ENCODE measurements around the gene LHFPL5. TPM values are rescaled to one million over a fixed set of nuclear protein-coding genes. Genes with fewer than 3 reads are reported as not detected.
A peak's percentile ranks its signal among the peaks of the same experiment; 100 is the strongest.

Gene LHFPL5
- total and polyA plus RNA-seq, 2 of the 8 experiments (the other 6 are each of a cell fraction or from before 2014, with no cell fraction given), result 0.03 TPM; not detected in 1

GRCh38 chr6:35831257-35832007, 26.3 kb downstream of the LHFPL5 start:
- no peak overlapping the region for H3K4me3 ChIP-seq (ENCODE audit: extremely low read depth in 1 of 4, insufficient read depth in 2 of 4, low read depth in 3 of 4, low read length in 4 of 4)
- DNase-seq (ENCODE audit: low read depth in 1 of 2, low spot score in 2 of 2) (no peak), FAIRE-seq (no peak)
- POLR2A ChIA-PET (ENCODE audit: partially characterized antibody), result interaction anchor here (0.8 to 1.3 kb wide), 3 partner anchors 12 to 89 kb away, joined by 3 read pairs; partner anchors contain the start of gene SRPK1
- H3K4me2 ChIP-seq (ENCODE audit: insufficient read depth in 1 of 2, low read depth in 2 of 2, low read length in 2 of 2), result no peak overlapping the region
- H3K79me1 ChIP-seq (ENCODE audit: low read depth, low read length), result no peaks in the 10 kb centered on the region
- H3K9ac ChIP-seq (replicated peaks in 1 of 4; ENCODE audit: extremely low read depth in 1 of 4, low read depth in 3 of 4, low read length in 3 of 4), result no peak overlapping the region
- no peak overlapping the region for H4K5ac ChIP-seq (ENCODE audit: insufficient read length, low read depth, low read length)
- no peak overlapping the region for H2BK15ac ChIP-seq (ENCODE audit: low read length)
- H2BK120ac ChIP-seq (replicated peaks; ENCODE audit: low read depth, low read length), result no peak overlapping the region
- no peak overlapping the region for H3K4ac ChIP-seq (replicated peaks; ENCODE audit: insufficient read length, low read depth, low read length)
- no peak overlapping the region for H4K91ac ChIP-seq (replicated peaks; ENCODE audit: insufficient read length, low read length)
- H3K9me3 ChIP-seq (ENCODE audit: insufficient read depth in 2 of 2, low read depth in 1 of 2, low read length in 1 of 2), result peaks cover 0 to 2% of the 10 kb centered on the region in 2 experiments; a peak in 1 of 4 replicates
- no peak overlapping the region for H2BK5ac ChIP-seq (ENCODE audit: low read depth, low read length)
- H4K20me1 ChIP-seq (replicated peaks in 1 of 2; ENCODE audit: control insufficient read depth in 1 of 2, insufficient read depth in 2 of 2, low read length in 2 of 2), result no peaks in the 10 kb centered on the region
- no peak overlapping the region for H4K8ac ChIP-seq (ENCODE audit: extremely low read depth, insufficient read depth, low read length)
- no peak overlapping the region for H3K18ac ChIP-seq (ENCODE audit: extremely low read depth, low read length)
- H2AK5ac ChIP-seq (ENCODE audit: low read depth, low read length), result no peak overlapping the region
- H3K4me1 ChIP-seq (replicated peaks in 1 of 4; ENCODE audit: control insufficient read depth in 3 of 4, insufficient read depth in 4 of 4, low read length in 3 of 4), result no peaks in the 10 kb centered on the region
- H3K23me2 ChIP-seq (ENCODE audit: low read depth, low read length), result no peaks in the 10 kb centered on the region
- no peak overlapping the region for H2BK20ac ChIP-seq (ENCODE audit: low read length)
- H3K56ac ChIP-seq (replicated peaks; ENCODE audit: insufficient read length, low read depth, low read length), result no peak overlapping the region
- no peak overlapping the region for H3K27ac ChIP-seq (ENCODE audit: low read depth, low read length)
- CTCF ChIA-PET (ENCODE audit: partially characterized antibody), result interaction anchor here (0.9 to 1.5 kb wide), 3 partner anchors 16 to 309 kb away, joined by 3 read pairs; no protein-coding TSS in a partner anchor
- no peak overlapping the region for H3K23ac ChIP-seq (ENCODE audit: insufficient read length)
- peaks cover 0 to 29% (median 5%) of the 10 kb centered on the region in 4 experiments; a peak in 7 of 8 replicates for H3K36me3 ChIP-seq (ENCODE audit: control insufficient read depth in 2 of 4, insufficient read depth in 4 of 4, low read length in 3 of 4)
- WGBS, 2 experiments (ENCODE audit: extremely low coverage in 1 of 2, insufficient coverage in 1 of 2, insufficient read length in 1 of 2, insufficient replicate concordance in 2 of 2, low coverage in 1 of 2, low lambda C conversion rate in 2 of 2, missing lambda C conversion rate in 1 of 2), result 90% methylated on average over 5 of the region's 5 CpGs; no CpG with 5 or more reads in 1 of the 2 experiments
- H3K79me2 ChIP-seq (ENCODE audit: control insufficient read depth in 1 of 2, insufficient read depth in 2 of 2, low read length in 2 of 2), result no peaks in the 10 kb centered on the region
- no peak overlapping the region for H3K14ac ChIP-seq (ENCODE audit: insufficient read length)
- H2BK12ac ChIP-seq (ENCODE audit: low read depth, low read length), result no peak overlapping the region
- no peaks in the 10 kb centered on the region for H3K27me3 ChIP-seq (replicated peaks in 1 of 4; ENCODE audit: control insufficient read depth in 3 of 4, extremely low read depth in 1 of 4, insufficient read depth in 3 of 4, low read length in 3 of 4)
- no peak overlapping the region for H2AFZ ChIP-seq (ENCODE audit: low read length)
- TF ChIP-seq POLR2A (IDR thresholded peaks at IDR 0.05; ENCODE audit: control extremely low read depth in 1 of 2, low read depth in 2 of 2, low read length in 2 of 2), result 0 out of 3 replicates have a peak, but pooled peaks of 1 of the 2 experiments have one; percentile 5
- no peak for TF ChIP-seq SIRT6 (IDR thresholded peaks at IDR 0.05; ENCODE audit: low read length)
- no peak for TF ChIP-seq RAD21 (IDR thresholded peaks at IDR 0.05 in 1 of 2, conservative IDR thresholded peaks at IDR 0.05 in 1 of 2; ENCODE audit: low read depth in 2 of 2, low read length in 2 of 2)
- TF ChIP-seq SIN3A (conservative IDR thresholded peaks at IDR 0.05 in 1 of 2, IDR thresholded peaks at IDR 0.05 in 1 of 2; ENCODE audit: low read depth in 1 of 2, low read length in 2 of 2), result no peak
- TF ChIP-seq SP4 (IDR thresholded peaks at IDR 0.05; ENCODE audit: low read length), result no peak
- TF ChIP-seq POU5F1 (IDR thresholded peaks at IDR 0.05; ENCODE audit: low read depth, low read length), result no peak
- TF ChIP-seq SUZ12 (IDR thresholded peaks at IDR 0.05; ENCODE audit: low read length), result no peak

Data from H1 (cell line).